ENCODE results near the gene PRKRIP1. TPM values are rescaled to one million over a fixed set of nuclear protein-coding genes. Genes with fewer than 3 reads are reported as not detected.

Gene PRKRIP1
- total RNA-seq, 1 experiment from 2014 or later, result 38.8 TPM

GRCh38 chr7:102424129-102424551 is 28.0 kb downstream of the PRKRIP1 start:
- Histone ChIP-seq H3K4me1 (ENCODE audit: insufficient read depth, low read length) (no peaks in the 10 kb centered on the region), H3K56ac (ENCODE audit: insufficient read length, low read depth, low read length) (no peak overlapping the region), H3K27ac (ENCODE audit: insufficient read length, low read depth, low read length) (no peak overlapping the region), H3K9ac (ENCODE audit: extremely low read depth, insufficient read length, low read length) (no peak overlapping the region), H4K91ac (ENCODE audit: insufficient read length, low read depth, low read length) (no peak overlapping the region), H2BK120ac (ENCODE audit: low read depth, low read length, poor library complexity, severe bottlenecking) (no peak overlapping the region), H2BK15ac (ENCODE audit: low read depth, low read length) (no peak overlapping the region), H3K4ac (ENCODE audit: low read depth, low read length) (no peak overlapping the region), H2BK5ac (ENCODE audit: insufficient read length, low read length) (no peak overlapping the region), H3T11ph (ENCODE audit: low read length) (no peak overlapping the region), H3K79me1 (ENCODE audit: insufficient read depth, low read depth, low read length, poor library complexity, severe bottlenecking) (no peaks in the 10 kb centered on the region), H2AFZ (ENCODE audit: low read length) (no peak overlapping the region), H3K18ac (ENCODE audit: insufficient read length, low read depth, low read length) (no peak overlapping the region), H4K20me1 (ENCODE audit: control insufficient read depth, insufficient read depth, insufficient read length) (no peaks in the 10 kb centered on the region), H3K23ac (ENCODE audit: insufficient read length, low read depth, low read length) (no peak overlapping the region), H3K9me3 (ENCODE audit: control insufficient read depth, low read depth, low read length) (no peaks in the 10 kb centered on the region), H4K5ac (ENCODE audit: insufficient read length, low read depth, low read length) (no peak overlapping the region), H3K14ac (ENCODE audit: insufficient read depth, low read length) (no peak overlapping the region), H3K4me2 (ENCODE audit: insufficient read depth, insufficient read length, low read length) (no peak overlapping the region), H4K8ac (replicated peaks; ENCODE audit: insufficient read length, low read depth, low read length) (no peak overlapping the region), H3K27me3 (ENCODE audit: insufficient read depth, low read length) (no peaks in the 10 kb centered on the region), H3K79me2 (ENCODE audit: insufficient read depth, low read length) (no peaks in the 10 kb centered on the region), H2BK20ac (ENCODE audit: low read depth, low read length, poor library complexity, severe bottlenecking) (no peak overlapping the region), H2BK12ac (ENCODE audit: insufficient read length, low read depth, low read length) (no peak overlapping the region), H2AK5ac (ENCODE audit: insufficient read length, low read length) (no peak overlapping the region), H3K23me2 (ENCODE audit: insufficient read length, low read depth, low read length, poor library complexity, severe bottlenecking) (no peaks in the 10 kb centered on the region)
- Mint-ChIP-seq H3K27me3 (ENCODE audit: low read depth) (peaks cover 1% of the 10 kb centered on the region; the same call in 1 of the 2 replicates), H3K9me3 (no peaks in the 10 kb centered on the region), H3K36me3 (ENCODE audit: insufficient read depth in 1 of 3, low read depth in 3 of 3) (peaks cover 21 to 60% (median 50%) of the 10 kb centered on the region in 3 experiments), H3K4me1 (peaks cover 10 to 18% of the 10 kb centered on the region in 2 experiments), H3K27ac (peak overlapping the region; percentile 7 to 91 (median 43); a peak in 4 of 7 replicates), H3K4me3 (no peak overlapping the region)
- no CpG with 5 or more reads among the region's 12 CpGs for WGBS (ENCODE audit: extremely low coverage, insufficient read length, low lambda C conversion rate)
- TF ChIP-seq, protein P1, sequence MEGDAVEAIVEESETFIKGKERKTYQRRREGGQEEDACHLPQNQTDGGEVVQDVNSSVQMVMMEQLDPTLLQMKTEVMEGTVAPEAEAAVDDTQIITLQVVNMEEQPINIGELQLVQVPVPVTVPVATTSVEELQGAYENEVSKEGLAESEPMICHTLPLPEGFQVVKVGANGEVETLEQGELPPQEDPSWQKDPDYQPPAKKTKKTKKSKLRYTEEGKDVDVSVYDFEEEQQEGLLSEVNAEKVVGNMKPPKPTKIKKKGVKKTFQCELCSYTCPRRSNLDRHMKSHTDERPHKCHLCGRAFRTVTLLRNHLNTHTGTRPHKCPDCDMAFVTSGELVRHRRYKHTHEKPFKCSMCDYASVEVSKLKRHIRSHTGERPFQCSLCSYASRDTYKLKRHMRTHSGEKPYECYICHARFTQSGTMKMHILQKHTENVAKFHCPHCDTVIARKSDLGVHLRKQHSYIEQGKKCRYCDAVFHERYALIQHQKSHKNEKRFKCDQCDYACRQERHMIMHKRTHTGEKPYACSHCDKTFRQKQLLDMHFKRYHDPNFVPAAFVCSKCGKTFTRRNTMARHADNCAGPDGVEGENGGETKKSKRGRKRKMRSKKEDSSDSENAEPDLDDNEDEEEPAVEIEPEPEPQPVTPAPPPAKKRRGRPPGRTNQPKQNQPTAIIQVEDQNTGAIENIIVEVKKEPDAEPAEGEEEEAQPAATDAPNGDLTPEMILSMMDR (conservative IDR thresholded peaks at IDR 0.05), result no peak
- peak; percentile 47 for DNase-seq

Measured in H9 (cell line).